Measurements from ENCODE around the gene ZNF646. TPM values are rescaled to one million over a fixed set of nuclear protein-coding genes. Genes with fewer than 3 reads are reported as not detected.

ZNF646 gene
- total and polyA plus RNA-seq, 2 of the 13 experiments (the other 11 are each of a cell fraction or from before 2014, with no cell fraction given), result 3.4 to 10.9 TPM

GRCh38 chr16:31094424-31095120, 20.4 kb downstream of the ZNF646 start, which contains the start of gene VKORC1 (continued):
- peak; percentile 95; the same call in 1 of the 2 replicates for TF ChIP-seq ZNF788 (CRISPR knock-in tag; IDR thresholded peaks at IDR 0.05; ENCODE audit: borderline replicate concordance)
- peak; percentile 75 for TF ChIP-seq GMEB2 (CRISPR knock-in tag; IDR thresholded peaks at IDR 0.05; ENCODE audit: low read depth)
- TF ChIP-seq ZNF772 (CRISPR knock-in tag; IDR thresholded peaks at IDR 0.05), result peak; percentile 99
- no peak for TF ChIP-seq CBX2 (IDR thresholded peaks at IDR 0.05; ENCODE audit: low read depth, low read length)
- no peak; the same call in 1 of the 2 replicates for TF ChIP-seq CBX2 (CRISPR knock-in tag; IDR thresholded peaks at IDR 0.05; ENCODE audit: low read depth)
- TF ChIP-seq ZNF589 (CRISPR knock-in tag; conservative IDR thresholded peaks at IDR 0.05), result peak; percentile 82; the same call in 1 of the 2 replicates
- TF ChIP-seq MAF1 (CRISPR knock-in tag; IDR thresholded peaks at IDR 0.05; ENCODE audit: borderline replicate concordance), result peak; percentile 22; the same call in 1 of the 2 replicates
- 0 out of 2 replicates have a peak, but pooled peaks have one; percentile 11 for TF ChIP-seq ZFP1 (CRISPR knock-in tag; IDR thresholded peaks at IDR 0.05)
- no peak for TF ChIP-seq ZNF713 (CRISPR knock-in tag; IDR thresholded peaks at IDR 0.05)
- peak; percentile 95 for TF ChIP-seq ZNF574 (CRISPR knock-in tag; IDR thresholded peaks at IDR 0.05)
- peak; percentile 44; the same call in 1 of the 2 replicates for TF ChIP-seq TEAD2 (CRISPR knock-in tag; IDR thresholded peaks at IDR 0.05)
- TF ChIP-seq ZNF232 (CRISPR knock-in tag; IDR thresholded peaks at IDR 0.05; ENCODE audit: borderline replicate concordance), result no peak; the same call in 1 of the 2 replicates
- peak; percentile 41; the same call in 1 of the 2 replicates for TF ChIP-seq ZBTB26 (CRISPR knock-in tag; IDR thresholded peaks at IDR 0.05; ENCODE audit: borderline replicate concordance)
- TF ChIP-seq HMGXB3 (CRISPR knock-in tag; IDR thresholded peaks at IDR 0.05; ENCODE audit: borderline replicate concordance), result peak; percentile 79; the same call in 1 of the 2 replicates
- TF ChIP-seq ZNF441 (CRISPR knock-in tag; IDR thresholded peaks at IDR 0.05; ENCODE audit: borderline replicate concordance), result no peak; the same call in 1 of the 2 replicates
